ENCODE measurements around the gene TRDN. TPM values are rescaled to one million over a fixed set of nuclear protein-coding genes. Genes with fewer than 3 reads are reported as not detected.

TRDN gene
- total RNA-seq, 2 donors from 2014 or later: not detected

DNA sequence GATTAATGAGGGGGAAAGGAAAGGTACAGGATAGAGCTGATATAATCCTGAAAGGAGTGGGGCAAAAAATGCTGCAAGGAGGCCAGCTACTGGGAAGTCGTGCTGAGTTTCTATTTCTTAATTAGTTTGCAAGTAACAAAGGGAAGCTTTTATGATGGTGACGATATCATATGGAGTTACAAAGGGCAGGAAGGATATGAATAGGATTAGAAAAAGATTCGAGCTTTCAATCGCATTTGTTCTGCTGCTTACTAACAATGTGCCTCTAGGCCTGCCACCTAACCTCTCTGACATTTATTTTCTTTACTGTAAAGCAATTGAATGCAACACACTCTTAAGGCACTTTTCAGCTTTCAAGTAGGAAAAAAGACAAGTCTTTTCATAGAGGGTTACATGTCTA lies 421.5 kb downstream of the TRDN start:
- TF ChIP-seq POLR2A (IDR thresholded peaks at IDR 0.05): no peak
- TF ChIP-seq, protein P1, sequence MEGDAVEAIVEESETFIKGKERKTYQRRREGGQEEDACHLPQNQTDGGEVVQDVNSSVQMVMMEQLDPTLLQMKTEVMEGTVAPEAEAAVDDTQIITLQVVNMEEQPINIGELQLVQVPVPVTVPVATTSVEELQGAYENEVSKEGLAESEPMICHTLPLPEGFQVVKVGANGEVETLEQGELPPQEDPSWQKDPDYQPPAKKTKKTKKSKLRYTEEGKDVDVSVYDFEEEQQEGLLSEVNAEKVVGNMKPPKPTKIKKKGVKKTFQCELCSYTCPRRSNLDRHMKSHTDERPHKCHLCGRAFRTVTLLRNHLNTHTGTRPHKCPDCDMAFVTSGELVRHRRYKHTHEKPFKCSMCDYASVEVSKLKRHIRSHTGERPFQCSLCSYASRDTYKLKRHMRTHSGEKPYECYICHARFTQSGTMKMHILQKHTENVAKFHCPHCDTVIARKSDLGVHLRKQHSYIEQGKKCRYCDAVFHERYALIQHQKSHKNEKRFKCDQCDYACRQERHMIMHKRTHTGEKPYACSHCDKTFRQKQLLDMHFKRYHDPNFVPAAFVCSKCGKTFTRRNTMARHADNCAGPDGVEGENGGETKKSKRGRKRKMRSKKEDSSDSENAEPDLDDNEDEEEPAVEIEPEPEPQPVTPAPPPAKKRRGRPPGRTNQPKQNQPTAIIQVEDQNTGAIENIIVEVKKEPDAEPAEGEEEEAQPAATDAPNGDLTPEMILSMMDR (IDR thresholded peaks at IDR 0.05): no peak
- ATAC-seq: no peak
- no peak for DNase-seq

DNA sequence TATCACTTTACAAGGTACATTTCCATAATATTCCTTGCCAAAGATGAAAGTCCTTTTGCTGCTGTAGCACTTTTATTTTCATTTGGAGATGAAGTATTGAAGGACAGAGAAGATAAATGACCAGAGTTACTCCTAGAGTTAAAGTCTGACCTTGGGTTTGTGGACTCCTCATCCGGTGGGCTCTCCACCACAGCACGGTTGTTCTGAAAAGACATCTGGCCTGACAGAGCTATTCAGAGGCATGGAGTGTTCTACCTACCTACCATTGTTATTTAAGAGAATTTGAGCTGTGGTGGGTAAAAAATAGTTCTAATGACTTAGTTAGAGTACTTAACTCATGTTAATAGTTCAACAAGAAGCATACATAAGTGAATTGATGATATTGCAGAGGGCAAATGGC lies 422.3 kb downstream of the TRDN start:
- H3K4me3 ChIP-seq: no peak overlapping the region
- 31 to 38% methylated on average over 2 of the region's 2 CpGs for WGBS, 2 donors
- no peak for DNase-seq
- TF ChIP-seq, protein P1 (IDR thresholded peaks at IDR 0.05): no peak
- TF ChIP-seq POLR2A (IDR thresholded peaks at IDR 0.05): no peak
- intact Hi-C loops (cut with DNase I): no loop called here
- H3K27me3 ChIP-seq: no peaks in the 10 kb centered on the region
- no peak overlapping the region for H3K27ac ChIP-seq
- no peak for ATAC-seq
- H3K36me3 ChIP-seq (replicated peaks in 1 of 2; ENCODE audit: insufficient read depth in 1 of 2, low read depth in 2 of 2): no peaks in the 10 kb centered on the region
- H3K9me3 ChIP-seq: no peaks in the 10 kb centered on the region
- no peaks in the 10 kb centered on the region for H3K4me1 ChIP-seq

More for the DNA sequence above, 421.5 kb downstream of the TRDN start:
- no peaks in the 10 kb centered on the region for H3K36me3 ChIP-seq (replicated peaks in 1 of 2; ENCODE audit: insufficient read depth in 1 of 2, low read depth in 2 of 2)
- WGBS, 2 donors: 65 to 72% methylated on average over 4 of the region's 4 CpGs
- no peaks in the 10 kb centered on the region for H3K9me3 ChIP-seq
- intact Hi-C loops (cut with DNase I): no loop called here
- no peak overlapping the region for H3K4me3 ChIP-seq
- H3K4me1 ChIP-seq: no peaks in the 10 kb centered on the region
- no peak overlapping the region for H3K27ac ChIP-seq
- no peaks in the 10 kb centered on the region for H3K27me3 ChIP-seq

DNA sequence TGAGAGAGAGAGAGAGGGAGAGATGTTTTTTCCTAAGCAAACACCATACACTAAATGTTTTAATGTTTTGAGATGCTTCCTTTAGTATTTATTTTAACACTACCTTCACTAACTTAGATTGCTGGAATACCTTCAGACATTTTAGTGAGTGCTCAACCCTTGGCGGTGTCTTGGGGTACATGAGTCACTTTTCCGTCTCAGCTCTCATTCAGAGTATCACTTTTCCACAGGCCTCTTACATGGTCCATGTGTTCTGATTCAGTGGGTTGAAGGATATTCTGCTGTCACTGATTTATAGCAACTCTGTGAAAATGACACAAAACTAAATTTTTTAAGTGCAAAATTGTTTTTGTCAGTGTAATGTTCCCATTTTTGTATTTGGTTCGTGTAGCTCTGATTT lies 422.8 kb downstream of the TRDN start:
- Histone ChIP-seq H3K4me3 (no peak overlapping the region), H3K36me3 (replicated peaks in 1 of 2; ENCODE audit: insufficient read depth in 1 of 2, low read depth in 2 of 2) (no peaks in the 10 kb centered on the region), H3K4me1 (no peaks in the 10 kb centered on the region), H3K27ac (no peak overlapping the region), H3K27me3 (no peaks in the 10 kb centered on the region), H3K9me3 (no peaks in the 10 kb centered on the region)
- intact Hi-C loops (cut with DNase I): no loop called here
- ATAC-seq: no peak
- DNase-seq: no peak
- 76 to 88% methylated on average over 3 of the region's 3 CpGs for WGBS, 2 donors
- no peak for TF ChIP-seq POLR2A (IDR thresholded peaks at IDR 0.05)
- TF ChIP-seq, protein P1 (IDR thresholded peaks at IDR 0.05): no peak

DNA sequence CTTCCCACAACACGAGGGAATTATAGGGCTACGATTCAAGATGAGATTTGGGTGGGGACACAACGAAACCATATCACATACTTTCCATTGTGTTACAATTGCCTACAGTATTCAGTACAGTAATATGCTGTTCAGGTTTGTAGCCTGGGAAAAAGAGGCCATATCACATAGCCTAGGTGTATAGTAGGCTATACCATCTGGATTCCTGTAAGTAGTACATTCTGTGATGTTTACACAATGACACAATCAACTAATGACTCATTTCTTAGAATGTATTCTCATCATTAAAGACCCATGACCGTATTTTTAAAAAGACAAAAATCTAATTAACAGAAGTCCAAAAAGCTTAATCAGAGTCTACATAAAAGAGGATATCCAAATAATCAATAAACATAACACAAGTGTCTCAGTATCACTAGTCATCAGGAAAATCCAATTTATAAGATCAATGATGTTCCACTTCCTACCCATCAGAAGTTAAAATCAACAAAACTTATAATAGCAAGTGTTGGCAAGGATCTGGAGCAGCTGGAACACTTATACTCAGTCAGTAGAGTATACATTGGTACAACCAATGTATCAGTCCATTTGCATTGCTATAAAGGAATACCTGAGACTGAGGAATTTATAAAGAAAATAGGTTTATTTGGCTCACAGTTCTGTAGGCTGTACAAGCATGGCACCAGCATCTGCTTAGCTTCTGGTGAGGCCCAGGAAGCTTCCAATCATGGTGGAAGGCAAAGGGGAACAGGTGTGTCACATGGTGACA lies 424.8 kb downstream of the TRDN start:
- DNase-seq (no peak), ATAC-seq (no peak)
- intact Hi-C loops (cut with DNase I): no loop called here
- Histone ChIP-seq H3K9me3 (no peaks in the 10 kb centered on the region), H3K4me1 (no peaks in the 10 kb centered on the region), H3K27ac (no peak overlapping the region), H3K27me3 (no peaks in the 10 kb centered on the region), H3K36me3 (replicated peaks in 1 of 2; ENCODE audit: insufficient read depth in 1 of 2, low read depth in 2 of 2) (no peaks in the 10 kb centered on the region), H3K4me3 (no peak overlapping the region)
- 68 to 69% methylated on average over 4 of the region's 4 CpGs for WGBS, 2 donors
- no peak for TF ChIP-seq POLR2A (IDR thresholded peaks at IDR 0.05)
- TF ChIP-seq, protein P1 (IDR thresholded peaks at IDR 0.05): no peak

DNA sequence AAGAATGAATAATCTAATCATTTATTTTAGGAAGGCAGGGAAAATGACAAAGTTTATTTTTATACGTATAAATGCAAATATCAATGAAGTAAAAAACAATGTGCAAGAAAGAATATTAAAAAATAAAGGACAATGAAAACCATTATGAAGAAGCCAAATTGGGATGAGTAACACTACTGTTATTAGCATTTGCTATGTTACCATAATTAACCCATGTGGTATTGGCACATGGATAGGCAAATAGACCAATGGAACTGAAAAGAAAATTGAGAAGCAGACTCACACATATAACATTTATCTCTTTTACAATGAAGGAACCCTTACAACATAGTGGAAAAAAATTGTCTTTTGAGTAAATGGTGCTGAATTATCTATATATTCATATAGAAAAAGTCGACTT lies 426.1 kb downstream of the TRDN start:
- 67 to 72% methylated on average over 2 of the region's 2 CpGs for WGBS, 2 donors
- Histone ChIP-seq H3K4me3 (no peak overlapping the region), H3K4me1 (no peaks in the 10 kb centered on the region), H3K27ac (no peak overlapping the region), H3K9me3 (no peaks in the 10 kb centered on the region), H3K36me3 (replicated peaks in 1 of 2; ENCODE audit: insufficient read depth in 1 of 2, low read depth in 2 of 2) (no peaks in the 10 kb centered on the region), H3K27me3 (no peaks in the 10 kb centered on the region)
- DNase-seq: no peak
- intact Hi-C loops (cut with DNase I): no loop called here
- no peak for ATAC-seq
- TF ChIP-seq POLR2A (IDR thresholded peaks at IDR 0.05): no peak
- TF ChIP-seq, protein P1 (IDR thresholded peaks at IDR 0.05): no peak

Measured in body of pancreas (tissue), 4 donors.